ENCODE measurements around the gene PSAT1. TPM values are rescaled to one million over a fixed set of nuclear protein-coding genes. Genes with fewer than 3 reads are reported as not detected.

Gene PSAT1
- total RNA-seq, 2 experiments from 2014 or later: 145 to 190 TPM

DNA sequence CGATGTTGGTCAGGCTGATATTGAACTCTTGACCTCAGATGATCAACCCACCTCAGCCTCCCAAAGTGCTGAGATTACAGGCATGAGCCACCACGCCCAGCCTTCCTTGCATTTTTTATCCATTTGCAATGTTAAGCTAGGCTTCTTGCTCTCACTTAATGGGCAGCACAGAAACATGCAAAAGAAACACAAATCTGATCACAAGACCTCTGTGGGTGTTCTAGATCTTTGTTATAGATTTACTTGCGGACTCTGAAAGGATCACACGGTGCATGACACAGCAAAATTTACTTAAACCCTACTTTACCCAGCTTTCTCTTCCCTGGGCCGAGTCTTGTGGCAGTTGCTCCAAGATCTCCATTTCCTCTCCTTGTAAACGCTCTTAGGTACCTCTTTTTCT, 71.3 kb downstream of the PSAT1 start:
- Mint-ChIP-seq H3K27ac (no peak overlapping the region), H3K9me3 (ENCODE audit: low read depth) (no peaks in the 10 kb centered on the region), H3K27me3 (peaks cover 13% of the 10 kb centered on the region), H3K36me3 (ENCODE audit: low read depth) (no peaks in the 10 kb centered on the region), H3K4me3 (no peak overlapping the region), H3K4me1 (no peaks in the 10 kb centered on the region)
- ATAC-seq (no peak), DNase-seq (no peak)
- POLR2A ChIA-PET: no interaction called here
- CTCF ChIA-PET: interaction anchor here (0.6 to 1.8 kb wide), 4 partner anchors 10 to 111 kb away, joined by 3 to 7 read pairs (median 4); no protein-coding TSS in a partner anchor
- intact Hi-C loops (cut with DNase I, micrococcal nuclease): loop anchor here in 1 of 2 experiments (5.0 kb wide), 1 partner anchor 936 kb away; no protein-coding TSS in a partner anchor

GRCh38 chr9:78369639-78370219, 72.8 kb downstream of the PSAT1 start:
- Mint-ChIP-seq H3K9me3 (ENCODE audit: low read depth) (no peaks in the 10 kb centered on the region), H3K27me3 (peaks cover 13% of the 10 kb centered on the region), H3K36me3 (ENCODE audit: low read depth) (no peaks in the 10 kb centered on the region), H3K4me1 (no peaks in the 10 kb centered on the region), H3K27ac (no peak overlapping the region), H3K4me3 (no peak overlapping the region)
- ATAC-seq: peak; percentile 36
- peak; percentile 75 for DNase-seq
- intact Hi-C loops (cut with DNase I, micrococcal nuclease): loop anchor here (1.0 to 5.0 kb wide), 2 partner anchors 108 to 937 kb away; no protein-coding TSS in a partner anchor
- ChIA-PET POLR2A (no interaction called here), CTCF (interaction anchor here (0.6 to 2.0 kb wide), 20 partner anchors 8 to 916 kb away, joined by 3 to 7 read pairs (median 4); no protein-coding TSS in a partner anchor)

GRCh38 chr9:78370991-78371390, 74.1 kb downstream of the PSAT1 start:
- DNase-seq (no peak), ATAC-seq (no peak)
- intact Hi-C loops (cut with DNase I, micrococcal nuclease): no loop called here
- H3K27me3 Mint-ChIP-seq: peaks cover 13% of the 10 kb centered on the region
- H3K27ac Mint-ChIP-seq: no peak overlapping the region
- H3K9me3 Mint-ChIP-seq (ENCODE audit: low read depth): no peaks in the 10 kb centered on the region
- H3K36me3 Mint-ChIP-seq (ENCODE audit: low read depth): no peaks in the 10 kb centered on the region
- ChIA-PET POLR2A (no interaction called here), CTCF (interaction anchor here (0.7 to 1.2 kb wide), 3 partner anchors 10 to 205 kb away, joined by 3 to 5 read pairs (median 3); no protein-coding TSS in a partner anchor)
- no peak overlapping the region for H3K4me3 Mint-ChIP-seq
- H3K4me1 Mint-ChIP-seq: no peaks in the 10 kb centered on the region

- ChIA-PET CTCF (interaction anchor here (0.6 to 1.4 kb wide), 5 partner anchors 9 to 206 kb away, joined by 3 to 4 read pairs (median 3); no protein-coding TSS in a partner anchor), POLR2A (no interaction called here)
- ATAC-seq (no peak), DNase-seq (no peak)
- peaks cover 13% of the 10 kb centered on the region for H3K27me3 Mint-ChIP-seq
- H3K4me3 Mint-ChIP-seq: no peak overlapping the region
- intact Hi-C loops (cut with DNase I, micrococcal nuclease): no loop called here
- no peaks in the 10 kb centered on the region for H3K4me1 Mint-ChIP-seq
- H3K27ac Mint-ChIP-seq: no peak overlapping the region
- no peaks in the 10 kb centered on the region for H3K36me3 Mint-ChIP-seq (ENCODE audit: low read depth)
- no peaks in the 10 kb centered on the region for H3K9me3 Mint-ChIP-seq (ENCODE audit: low read depth)
These were observed 75.1 kb downstream of the PSAT1 start for GRCh38 chr9:78371981-78372380.

Other genes with a start within 250 kb of the PSAT1 start
- 10 to 100 TPM; 35.0 to 39.2 TPM for gene CEP78, start 61.0 kb upstream of the PSAT1 start, total RNA-seq

Data from activated CD4-positive, alpha-beta T cell treated with anti-CD3 and anti-CD28 coated beads for 36 hours (primary cell).